Fibroblast of mammary gland (primary cell): ENCODE data around the gene SCEL.
A peak's percentile ranks its signal among the peaks of the same experiment; 100 is the strongest.

ENCODE experiments used
- DNase-seq: peaks from one replicate; pipeline ENCODE4 v3.0.0-alpha.2; 2010; ENCODE audit warnings: low read depth
- H3K4me3 ChIP-seq: 2 replicates; pipeline ENCODE4 v1.5.1; 2011; ENCODE audit warnings: low read depth, mild to moderate bottlenecking, low read length, moderate library complexity; ENCODE audit not compliant: control insufficient read depth
- TF ChIP-seq, protein P1 (sequence below): conservative IDR thresholded peaks from 2 replicates; pipeline ENCODE4 v1.5.1; 2011; ENCODE audit warnings: low read depth, low read length, inconsistent platforms; ENCODE audit not compliant: control insufficient read depth, insufficient read depth

SCEL gene

DNA sequence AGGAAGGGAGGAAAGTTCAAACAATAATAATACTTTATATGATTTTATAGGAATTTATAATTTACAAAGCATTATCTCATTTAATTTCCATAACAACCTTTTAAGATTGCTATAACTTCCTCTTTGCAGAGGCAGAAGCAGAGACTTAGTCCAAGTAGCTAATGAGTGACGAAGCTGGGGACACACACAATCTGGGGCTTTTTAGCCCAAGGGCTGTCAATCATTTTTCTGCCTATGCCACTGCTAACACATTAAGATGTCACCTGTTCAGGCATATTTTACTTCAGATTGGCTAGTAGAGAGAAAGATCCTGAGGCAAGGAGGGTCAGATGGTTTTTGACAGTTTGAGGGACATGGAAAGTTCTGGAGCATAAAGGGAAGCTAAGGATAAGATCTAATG lies 12.6 kb downstream of the SCEL start:
- H3K4me3 ChIP-seq: no peak overlapping the region
- TF ChIP-seq, protein P1, sequence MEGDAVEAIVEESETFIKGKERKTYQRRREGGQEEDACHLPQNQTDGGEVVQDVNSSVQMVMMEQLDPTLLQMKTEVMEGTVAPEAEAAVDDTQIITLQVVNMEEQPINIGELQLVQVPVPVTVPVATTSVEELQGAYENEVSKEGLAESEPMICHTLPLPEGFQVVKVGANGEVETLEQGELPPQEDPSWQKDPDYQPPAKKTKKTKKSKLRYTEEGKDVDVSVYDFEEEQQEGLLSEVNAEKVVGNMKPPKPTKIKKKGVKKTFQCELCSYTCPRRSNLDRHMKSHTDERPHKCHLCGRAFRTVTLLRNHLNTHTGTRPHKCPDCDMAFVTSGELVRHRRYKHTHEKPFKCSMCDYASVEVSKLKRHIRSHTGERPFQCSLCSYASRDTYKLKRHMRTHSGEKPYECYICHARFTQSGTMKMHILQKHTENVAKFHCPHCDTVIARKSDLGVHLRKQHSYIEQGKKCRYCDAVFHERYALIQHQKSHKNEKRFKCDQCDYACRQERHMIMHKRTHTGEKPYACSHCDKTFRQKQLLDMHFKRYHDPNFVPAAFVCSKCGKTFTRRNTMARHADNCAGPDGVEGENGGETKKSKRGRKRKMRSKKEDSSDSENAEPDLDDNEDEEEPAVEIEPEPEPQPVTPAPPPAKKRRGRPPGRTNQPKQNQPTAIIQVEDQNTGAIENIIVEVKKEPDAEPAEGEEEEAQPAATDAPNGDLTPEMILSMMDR: no peak
- DNase-seq: no peak

DNA sequence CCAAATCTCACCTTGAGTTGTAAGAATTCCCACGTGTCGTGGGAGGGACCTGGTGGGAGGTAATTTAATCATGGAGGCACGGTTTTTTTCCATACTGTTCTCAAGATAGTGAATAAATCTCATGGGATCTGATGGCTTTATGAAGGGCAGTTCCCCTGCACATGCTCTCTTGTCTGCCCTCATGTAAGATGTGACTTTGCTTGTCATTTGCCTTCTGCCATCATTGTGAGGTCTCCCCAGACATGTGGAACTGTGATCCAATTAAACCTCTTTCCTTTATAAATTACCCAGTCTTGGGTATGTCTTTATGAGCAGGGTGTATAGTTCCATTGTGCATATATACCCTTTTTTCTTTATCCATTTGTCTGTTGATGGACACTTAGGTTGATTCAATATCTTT lies 13.1 kb downstream of the SCEL start:
- H3K4me3 ChIP-seq: no peak overlapping the region
- no peak for DNase-seq
- TF ChIP-seq, protein P1: no peak

DNA sequence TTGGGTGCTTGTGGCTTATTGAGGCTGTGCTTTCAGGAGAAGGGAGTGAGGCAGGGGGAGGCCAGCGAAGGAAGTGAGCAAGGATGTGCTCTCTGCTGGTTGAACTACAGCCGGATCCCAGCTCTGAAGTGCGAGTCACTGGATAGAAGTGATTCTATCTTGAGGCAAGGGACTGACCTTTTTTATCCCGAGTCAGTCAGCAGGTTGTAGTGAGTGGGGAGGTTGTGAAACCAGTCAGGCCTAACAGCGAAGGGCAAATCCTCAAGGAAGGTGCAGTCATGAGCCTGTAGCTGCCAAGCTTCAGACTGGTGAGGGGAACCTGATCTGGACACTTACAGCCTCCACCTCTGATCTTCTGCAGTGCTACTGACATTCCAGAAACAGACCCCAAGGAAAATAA lies 18.6 kb downstream of the SCEL start:
- DNase-seq: no peak
- H3K4me3 ChIP-seq: no peak overlapping the region
- TF ChIP-seq, protein P1: no peak

DNA sequence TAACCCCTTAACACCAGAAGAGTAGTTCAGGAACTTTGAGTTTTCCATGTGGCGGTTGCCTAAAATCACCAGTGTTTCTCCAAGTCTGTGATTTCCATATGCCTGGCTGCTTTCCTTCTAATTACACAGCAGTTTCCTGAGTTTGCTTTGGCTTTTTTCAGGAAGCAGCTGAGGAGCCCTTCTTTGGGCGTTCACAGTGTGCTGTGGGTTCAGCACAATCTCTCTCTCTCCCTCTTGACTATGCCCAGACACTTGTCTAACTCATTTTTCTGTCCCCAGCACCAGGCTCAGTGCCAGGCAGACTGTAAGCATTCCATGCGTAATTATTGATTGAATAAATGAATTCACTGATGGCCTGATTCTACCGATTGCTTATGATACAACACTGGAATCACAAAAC lies 19.7 kb downstream of the SCEL start:
- TF ChIP-seq, protein P1: no peak
- DNase-seq: no peak
- no peak overlapping the region for H3K4me3 ChIP-seq

DNA sequence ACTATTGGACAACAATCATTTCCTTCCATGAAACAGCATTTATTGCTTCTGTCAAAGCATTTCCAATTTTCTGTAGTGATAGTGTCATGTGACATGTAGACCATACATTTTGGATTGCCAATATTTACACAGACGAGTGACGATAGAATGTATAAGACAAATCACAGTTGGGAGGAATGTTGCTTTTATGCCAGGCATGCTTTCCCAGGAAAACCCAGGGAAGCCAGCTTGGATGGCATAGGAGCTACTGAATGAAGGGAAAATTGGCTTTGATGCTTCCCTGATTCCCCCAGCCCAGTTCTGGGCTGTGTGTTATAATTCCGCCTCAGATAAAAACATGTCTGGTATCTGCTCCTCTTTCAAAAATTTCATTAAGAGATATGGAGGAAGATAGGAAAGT lies 22.5 kb downstream of the SCEL start:
- DNase-seq: no peak
- TF ChIP-seq, protein P1: no peak
- H3K4me3 ChIP-seq: no peak overlapping the region

DNA sequence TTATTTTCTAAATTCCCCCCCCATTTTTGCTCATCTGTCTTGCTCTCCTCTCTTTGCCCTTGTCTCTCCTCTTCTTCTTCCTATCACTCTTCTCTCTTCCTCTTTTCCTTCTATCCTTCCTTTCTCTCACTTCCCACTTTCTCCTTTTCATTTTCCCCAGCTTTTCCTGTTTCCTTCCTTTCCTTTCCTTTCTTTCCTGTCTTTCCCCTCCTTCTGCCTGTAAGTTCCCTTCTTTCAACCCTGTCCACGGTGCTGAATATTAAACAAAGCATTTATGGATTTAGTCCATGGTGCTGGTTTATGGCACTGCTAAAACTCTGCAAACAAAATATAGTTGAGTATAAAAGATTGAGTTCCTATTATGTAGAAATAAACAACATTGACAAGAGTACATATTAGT lies 27.6 kb downstream of the SCEL start:
- DNase-seq: peak; percentile 40
- TF ChIP-seq, protein P1: no peak

DNA sequence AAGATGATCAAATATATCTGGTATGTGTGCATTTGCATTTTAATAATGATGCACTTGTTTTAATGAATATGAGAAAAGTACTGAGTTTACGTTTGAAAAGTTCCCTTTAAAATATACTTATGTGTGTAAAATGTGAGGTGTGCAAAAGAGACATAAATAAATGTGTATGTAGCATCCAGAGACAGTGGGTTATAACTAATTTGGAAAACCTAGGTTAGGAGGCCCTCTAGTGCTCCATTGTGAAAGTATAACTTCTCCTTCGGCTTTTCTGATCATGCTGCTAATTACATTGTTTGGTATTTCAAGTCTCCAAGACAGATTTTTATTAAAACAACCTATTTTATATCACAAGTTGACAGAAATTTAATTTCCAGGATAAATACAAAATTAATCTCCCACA lies 30.1 kb downstream of the SCEL start:
- DNase-seq: peak; percentile 57
- TF ChIP-seq, protein P1: peak; percentile 65
- H3K4me3 ChIP-seq: no peak overlapping the region

More for the DNA sequence above, 27.6 kb downstream of the SCEL start:
- no peak overlapping the region for H3K4me3 ChIP-seq
